Measurements from ENCODE around the gene LDLRAP1. TPM values are rescaled to one million over a fixed set of nuclear protein-coding genes. Genes with fewer than 3 reads are reported as not detected.

LDLRAP1 gene
- total RNA-seq, 1 donor from 2014 or later, result 6.3 TPM

DNA sequence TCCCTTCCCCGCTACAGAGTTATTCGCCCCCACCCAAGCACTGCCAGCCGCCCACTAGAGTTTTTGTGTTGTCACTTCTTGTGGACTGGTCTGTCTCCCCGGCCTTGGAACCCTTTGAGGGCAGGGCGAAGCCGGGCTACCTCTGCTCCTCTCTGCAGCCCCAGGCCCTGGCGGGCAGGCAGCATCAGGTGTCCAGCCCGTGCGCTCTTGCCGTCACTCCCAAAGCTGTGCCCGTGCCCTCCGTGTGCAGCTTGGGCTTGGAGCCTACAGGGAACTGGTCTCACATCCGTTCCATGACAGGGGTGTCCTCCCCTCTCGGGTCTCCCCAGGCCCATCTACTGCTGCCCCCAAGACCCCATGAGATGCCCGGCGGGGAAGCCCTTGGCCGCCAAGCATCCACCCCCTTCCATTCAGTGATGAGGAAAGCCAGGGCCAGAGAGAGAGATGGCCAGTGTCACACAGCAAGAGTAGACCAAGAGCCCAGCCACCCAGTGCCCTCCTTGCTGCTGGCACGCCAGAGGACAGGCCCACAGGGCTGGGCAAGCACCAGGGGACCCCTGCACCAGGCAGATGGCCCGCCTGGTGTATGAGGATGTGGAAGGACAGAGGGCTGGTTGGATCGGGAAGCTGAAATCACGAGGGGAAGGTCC, 15.3 kb upstream of the LDLRAP1 start:
- intact Hi-C loops (cut with micrococcal nuclease), result loop anchor here (10.0 kb wide), 1 partner anchor 287 kb away; the partner anchor contains the start of gene MTFR1L
- no peak for DNase-seq (ENCODE audit: low spot score)
- Mint-ChIP-seq H3K27ac (no peak overlapping the region), H3K9me3 (peaks cover 6% of the 10 kb centered on the region), H3K27me3 (ENCODE audit: low read depth) (peaks cover 7% of the 10 kb centered on the region), H3K36me3 (ENCODE audit: low read depth) (no peaks in the 10 kb centered on the region), H3K4me3 (ENCODE audit: low read depth) (no peak overlapping the region), H3K4me1 (ENCODE audit: low read depth) (no peaks in the 10 kb centered on the region)

DNA sequence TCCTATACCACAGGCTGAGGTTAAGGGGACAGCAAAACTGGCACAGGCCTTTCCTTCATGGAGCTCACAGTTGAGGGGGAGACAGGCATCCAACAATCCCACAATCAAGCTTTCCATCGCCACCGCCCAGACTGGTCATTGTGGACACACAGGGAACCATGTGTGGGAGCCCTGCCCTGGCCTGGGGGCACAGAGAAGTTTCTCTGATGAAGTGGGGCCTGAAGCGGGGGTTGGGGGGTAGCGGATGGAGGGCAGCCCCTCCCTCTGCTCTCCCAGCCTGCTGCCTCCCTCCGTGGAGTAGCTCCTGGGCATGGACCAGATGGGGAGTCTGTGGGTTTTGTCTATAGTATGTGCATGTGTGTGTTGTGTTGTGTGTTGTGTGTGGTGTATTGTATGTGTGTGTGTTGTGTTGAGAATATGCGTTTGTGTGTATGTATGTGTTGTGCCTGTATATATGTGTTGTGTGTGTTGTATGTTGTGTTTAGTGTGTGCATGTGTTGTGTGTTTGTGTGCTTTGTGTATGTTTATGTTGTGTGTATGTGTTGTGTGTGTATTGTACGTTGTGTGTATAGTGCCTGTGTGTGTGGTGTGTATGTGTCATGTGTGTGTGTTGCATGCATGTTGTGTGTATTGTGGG, 14.4 kb upstream of the LDLRAP1 start:
- no peak for DNase-seq (ENCODE audit: low spot score)
- peaks cover 7% of the 10 kb centered on the region for H3K27me3 Mint-ChIP-seq (ENCODE audit: low read depth)
- H3K4me1 Mint-ChIP-seq (ENCODE audit: low read depth), result no peaks in the 10 kb centered on the region
- peaks cover 6% of the 10 kb centered on the region for H3K9me3 Mint-ChIP-seq
- H3K27ac Mint-ChIP-seq, result no peak overlapping the region
- intact Hi-C loops (cut with micrococcal nuclease), result loop anchor here (10.0 kb wide), 1 partner anchor 286 kb away; the partner anchor contains the start of gene MTFR1L
- H3K36me3 Mint-ChIP-seq (ENCODE audit: low read depth), result no peaks in the 10 kb centered on the region
- H3K4me3 Mint-ChIP-seq (ENCODE audit: low read depth), result no peak overlapping the region

DNA sequence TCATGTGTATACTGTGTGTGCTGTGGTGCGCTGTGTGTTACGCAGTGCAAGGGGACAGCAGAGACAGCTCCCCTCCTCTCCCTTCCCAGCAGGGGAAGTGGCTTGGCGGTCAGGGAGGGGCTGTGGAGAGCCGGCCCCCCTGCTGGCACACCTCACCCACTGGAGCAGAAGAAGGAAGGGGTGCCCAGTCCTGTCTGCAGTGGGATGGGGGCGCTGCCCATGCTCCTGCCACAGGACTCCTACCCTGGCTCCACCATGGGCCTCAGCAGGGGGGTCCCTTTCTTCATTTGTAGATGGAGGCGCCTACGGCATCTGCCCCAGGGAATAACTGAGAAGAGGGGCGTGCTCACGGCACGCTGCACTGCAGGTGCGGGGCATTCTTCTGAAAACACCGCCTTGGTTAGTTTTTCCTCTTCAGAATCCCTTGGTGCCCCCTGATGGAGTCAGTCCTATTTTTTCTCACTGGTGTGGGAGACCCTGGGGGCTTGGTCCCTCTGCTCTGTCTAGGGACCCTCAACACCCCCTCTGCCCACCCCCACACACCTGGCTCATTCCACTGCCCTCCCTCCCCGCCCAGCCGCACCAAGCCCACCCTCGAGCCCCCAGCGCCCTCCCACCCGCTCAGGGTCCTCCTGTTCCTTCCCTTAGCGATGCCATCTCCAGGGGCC, 13.8 kb upstream of the LDLRAP1 start:
- no peaks in the 10 kb centered on the region for H3K36me3 Mint-ChIP-seq (ENCODE audit: low read depth)
- intact Hi-C loops (cut with micrococcal nuclease), result loop anchor here (10.0 kb wide), 1 partner anchor 285 kb away; the partner anchor contains the start of gene MTFR1L
- H3K4me3 Mint-ChIP-seq (ENCODE audit: low read depth), result no peak overlapping the region
- H3K9me3 Mint-ChIP-seq, result peaks cover 6% of the 10 kb centered on the region
- H3K27me3 Mint-ChIP-seq (ENCODE audit: low read depth), result peaks cover 7% of the 10 kb centered on the region
- no peak for DNase-seq (ENCODE audit: low spot score)
- H3K4me1 Mint-ChIP-seq (ENCODE audit: low read depth), result no peaks in the 10 kb centered on the region
- no peak overlapping the region for H3K27ac Mint-ChIP-seq

DNA sequence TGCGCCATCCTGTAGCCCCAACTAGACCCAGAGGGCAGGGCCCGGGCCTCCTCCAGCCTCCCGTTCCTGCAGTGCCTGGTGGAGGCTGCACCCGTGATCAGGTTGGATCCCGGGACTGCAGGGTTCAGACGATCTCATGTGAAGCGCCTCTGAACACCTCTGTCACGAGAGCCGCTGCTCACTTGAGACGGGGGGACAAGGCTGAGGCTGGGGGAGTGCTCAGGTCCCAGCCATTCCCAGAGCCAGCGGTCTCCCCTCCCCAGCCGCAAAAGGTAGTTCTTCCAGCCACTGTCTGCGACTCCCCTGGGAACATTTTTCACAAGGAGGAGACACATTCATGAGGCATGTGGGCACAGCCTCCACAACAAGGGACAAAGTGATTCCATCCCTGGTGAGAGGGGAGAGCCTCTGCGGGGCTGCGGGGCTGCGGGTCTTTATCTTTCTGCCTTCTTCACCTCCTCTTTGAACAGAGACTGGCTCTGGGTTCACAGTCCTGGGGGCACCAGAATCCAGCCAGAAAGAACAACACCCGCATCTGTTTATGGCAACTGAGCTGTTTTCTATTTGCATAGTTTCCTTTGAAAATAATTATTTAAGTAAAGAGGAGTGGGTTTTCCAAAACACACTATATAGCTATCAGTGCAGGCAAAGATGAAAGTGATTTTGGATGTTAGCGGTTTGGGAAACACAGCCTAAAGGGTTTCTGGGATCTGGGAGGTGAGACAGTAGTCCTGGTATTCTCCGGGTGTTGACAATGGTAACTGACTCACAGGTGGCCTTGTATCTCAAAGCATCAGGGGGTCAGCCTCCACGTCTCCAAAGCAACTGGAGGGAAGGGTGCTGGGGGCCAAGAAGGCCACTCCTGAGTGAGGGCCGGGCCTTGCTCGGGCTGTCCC, 13.0 kb upstream of the LDLRAP1 start:
- DNase-seq (ENCODE audit: low spot score), result no peak
- no peaks in the 10 kb centered on the region for H3K4me1 Mint-ChIP-seq (ENCODE audit: low read depth)
- H3K9me3 Mint-ChIP-seq, result peaks cover 2% of the 10 kb centered on the region
- peaks cover 5% of the 10 kb centered on the region for H3K27me3 Mint-ChIP-seq (ENCODE audit: low read depth)
- H3K4me3 Mint-ChIP-seq (ENCODE audit: low read depth), result no peak overlapping the region
- H3K36me3 Mint-ChIP-seq (ENCODE audit: low read depth), result no peaks in the 10 kb centered on the region
- no peak overlapping the region for H3K27ac Mint-ChIP-seq
- intact Hi-C loops (cut with micrococcal nuclease), result no loop called here

DNA sequence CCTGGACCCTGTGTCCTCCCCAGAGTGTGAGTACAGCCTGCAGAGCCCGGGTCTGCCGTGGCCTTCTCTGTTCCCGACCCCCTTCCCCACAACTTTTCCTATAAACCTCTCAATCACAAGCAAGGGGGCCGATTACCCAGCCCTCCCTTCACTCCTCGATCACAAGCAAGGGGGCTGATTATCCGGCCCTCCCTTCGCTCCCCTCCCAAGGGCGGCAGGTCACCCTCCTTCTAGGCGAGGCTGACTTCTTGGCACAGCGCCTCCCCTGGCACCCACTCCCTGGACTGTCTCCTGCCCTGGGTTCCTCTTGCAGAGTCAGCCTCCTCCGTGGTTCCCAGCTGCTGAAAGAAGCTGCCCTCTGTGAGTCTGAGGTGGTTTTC, 12.3 kb upstream of the LDLRAP1 start:
- H3K36me3 Mint-ChIP-seq (ENCODE audit: low read depth), result no peaks in the 10 kb centered on the region
- no peak for DNase-seq (ENCODE audit: low spot score)
- no peaks in the 10 kb centered on the region for H3K4me1 Mint-ChIP-seq (ENCODE audit: low read depth)
- intact Hi-C loops (cut with micrococcal nuclease), result no loop called here
- H3K9me3 Mint-ChIP-seq, result no peaks in the 10 kb centered on the region
- H3K4me3 Mint-ChIP-seq (ENCODE audit: low read depth), result no peak overlapping the region
- H3K27me3 Mint-ChIP-seq (ENCODE audit: low read depth), result peaks cover 10% of the 10 kb centered on the region
- H3K27ac Mint-ChIP-seq, result no peak overlapping the region

DNA sequence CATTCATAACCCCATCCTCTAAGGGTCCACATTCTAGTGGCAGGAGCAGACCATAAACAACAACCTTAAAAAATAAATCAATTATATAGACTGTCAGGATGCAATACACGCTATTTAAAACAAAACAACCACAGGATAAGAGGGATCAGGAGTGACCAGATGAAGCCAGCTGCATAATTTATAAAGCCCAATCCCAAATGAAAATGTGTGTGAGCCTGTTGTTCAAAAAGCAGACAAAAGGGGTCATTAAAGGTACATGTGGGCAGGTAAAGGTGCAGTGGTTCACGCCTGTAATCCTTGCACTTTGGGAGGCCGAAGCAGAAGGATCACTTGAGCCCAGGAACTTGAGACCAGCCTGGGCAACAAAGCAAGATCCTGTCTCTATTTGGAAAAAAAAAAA, 10.4 kb upstream of the LDLRAP1 start:
- Mint-ChIP-seq H3K9me3 (no peaks in the 10 kb centered on the region), H3K4me3 (ENCODE audit: low read depth) (no peak overlapping the region), H3K4me1 (ENCODE audit: low read depth) (no peaks in the 10 kb centered on the region), H3K36me3 (ENCODE audit: low read depth) (no peaks in the 10 kb centered on the region), H3K27ac (no peak overlapping the region), H3K27me3 (ENCODE audit: low read depth) (peaks cover 16% of the 10 kb centered on the region)
- intact Hi-C loops (cut with micrococcal nuclease), result no loop called here
- DNase-seq (ENCODE audit: low spot score), result no peak

DNA sequence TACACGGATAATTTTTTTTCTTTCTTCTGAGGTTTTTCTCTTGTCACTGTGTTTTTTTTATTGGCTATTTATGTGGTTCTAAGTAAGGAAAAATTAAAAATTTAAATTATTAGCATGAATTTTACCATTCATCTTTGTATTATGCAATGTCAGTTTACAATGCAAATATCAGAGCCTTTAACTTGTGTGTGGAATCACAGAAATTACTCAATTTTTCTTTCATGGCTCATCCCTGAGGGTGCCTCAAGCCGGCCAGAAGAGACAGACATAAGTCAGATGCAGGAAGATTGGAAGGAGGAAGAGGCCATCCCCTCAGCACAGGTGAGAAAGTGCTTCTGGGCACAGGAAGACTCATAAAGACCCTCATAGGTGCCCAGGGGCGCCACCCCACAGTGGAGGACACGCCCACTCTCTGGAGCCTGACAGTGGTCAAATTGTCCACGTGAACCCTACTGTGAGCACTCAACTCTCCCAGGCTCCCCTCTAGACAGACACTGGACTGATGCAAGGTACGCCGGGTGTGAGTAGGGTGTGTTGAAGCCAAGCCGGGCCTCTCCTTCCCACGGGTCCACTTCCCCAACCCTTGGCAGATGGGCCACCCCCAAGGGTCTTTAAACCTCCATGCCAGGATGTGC, 9.5 kb upstream of the LDLRAP1 start:
- H3K4me1 Mint-ChIP-seq (ENCODE audit: low read depth), result no peaks in the 10 kb centered on the region
- DNase-seq (ENCODE audit: low spot score), result no peak
- peaks cover 16% of the 10 kb centered on the region for H3K27me3 Mint-ChIP-seq (ENCODE audit: low read depth)
- H3K9me3 Mint-ChIP-seq, result no peaks in the 10 kb centered on the region
- no peak overlapping the region for H3K4me3 Mint-ChIP-seq (ENCODE audit: low read depth)
- H3K36me3 Mint-ChIP-seq (ENCODE audit: low read depth), result no peaks in the 10 kb centered on the region
- intact Hi-C loops (cut with micrococcal nuclease), result no loop called here
- H3K27ac Mint-ChIP-seq, result no peak overlapping the region

DNA sequence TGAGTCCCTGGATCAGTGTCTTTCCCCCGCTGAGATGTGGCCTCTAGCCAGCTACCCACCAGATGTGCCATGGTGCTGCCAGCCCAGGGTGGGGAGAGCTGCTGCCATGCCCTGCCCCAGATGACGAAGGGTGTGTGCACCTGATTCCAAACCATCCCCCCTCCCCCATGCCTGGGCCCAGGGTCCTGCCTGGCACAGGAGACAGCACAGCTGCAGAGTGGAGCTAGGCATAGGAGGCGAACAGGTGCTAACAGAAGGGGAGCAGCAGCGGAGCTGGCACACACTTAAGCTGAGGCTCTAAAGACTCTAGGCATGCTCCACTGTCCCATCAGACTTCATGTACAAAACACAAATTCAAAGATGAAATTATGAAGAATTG, 9.0 kb upstream of the LDLRAP1 start:
- intact Hi-C loops (cut with micrococcal nuclease), result no loop called here
- Mint-ChIP-seq H3K27ac (no peak overlapping the region), H3K36me3 (ENCODE audit: low read depth) (no peaks in the 10 kb centered on the region), H3K27me3 (ENCODE audit: low read depth) (peaks cover 16% of the 10 kb centered on the region), H3K9me3 (no peaks in the 10 kb centered on the region), H3K4me1 (ENCODE audit: low read depth) (no peaks in the 10 kb centered on the region), H3K4me3 (ENCODE audit: low read depth) (no peak overlapping the region)
- no peak for DNase-seq (ENCODE audit: low spot score)

DNA sequence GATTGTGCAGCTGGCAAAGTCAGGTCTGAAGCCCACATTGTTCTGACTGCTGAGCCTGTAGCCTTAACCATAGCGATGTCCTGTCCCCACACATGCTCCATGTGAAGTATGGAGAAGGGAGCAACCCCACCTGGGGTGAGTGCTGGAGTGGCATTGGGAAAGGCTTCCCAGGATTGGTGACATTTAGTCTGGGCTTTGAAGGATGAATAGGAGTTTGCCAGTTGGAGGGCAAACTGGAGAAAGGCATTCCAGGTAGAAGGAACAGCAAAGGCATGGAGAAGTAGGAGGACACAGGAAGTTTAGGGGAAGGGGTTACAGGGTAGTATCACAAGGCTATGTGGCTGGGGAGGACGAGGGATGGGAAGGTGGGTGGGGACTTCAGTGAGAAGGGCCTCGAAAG, 7.3 kb upstream of the LDLRAP1 start:
- no peaks in the 10 kb centered on the region for H3K36me3 Mint-ChIP-seq (ENCODE audit: low read depth)
- H3K4me1 Mint-ChIP-seq (ENCODE audit: low read depth), result no peaks in the 10 kb centered on the region
- peaks cover 17% of the 10 kb centered on the region for H3K27me3 Mint-ChIP-seq (ENCODE audit: low read depth)
- intact Hi-C loops (cut with micrococcal nuclease), result no loop called here
- no peak overlapping the region for H3K4me3 Mint-ChIP-seq (ENCODE audit: low read depth)
- no peak for DNase-seq (ENCODE audit: low spot score)
- H3K9me3 Mint-ChIP-seq, result no peaks in the 10 kb centered on the region
- no peak overlapping the region for H3K27ac Mint-ChIP-seq

DNA sequence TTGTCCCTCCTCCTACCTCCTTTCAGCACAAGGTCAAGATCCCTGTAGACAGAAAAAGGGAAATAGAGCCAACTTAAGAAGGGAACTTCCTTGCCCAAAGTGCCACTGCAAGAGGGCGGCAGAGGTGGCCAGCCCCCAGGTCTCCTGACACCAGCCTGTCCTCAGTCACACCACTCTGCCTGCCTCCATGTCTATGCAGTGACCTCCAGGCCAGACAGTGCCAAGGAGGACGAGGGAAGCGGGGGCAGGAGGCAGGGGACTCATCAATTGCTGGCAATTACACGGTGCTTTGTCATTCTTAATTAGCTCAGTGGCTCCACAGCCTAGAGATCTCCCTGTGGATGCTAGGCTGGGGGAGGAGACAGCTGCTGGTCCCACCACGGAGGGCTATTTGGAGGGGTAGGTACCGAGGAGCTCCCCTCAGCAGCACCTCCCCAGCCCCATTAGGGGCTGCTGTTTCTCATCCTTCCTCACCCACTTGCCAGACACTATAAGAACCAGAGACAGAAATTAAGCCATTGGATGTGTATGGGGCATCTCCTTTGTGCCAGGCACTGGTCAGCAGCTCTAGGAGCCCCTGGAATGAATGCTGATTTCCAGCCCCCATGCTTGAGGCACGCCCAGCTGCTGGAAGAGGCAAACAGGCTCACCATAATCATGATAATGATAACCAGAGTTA, 6.1 kb upstream of the LDLRAP1 start:
- intact Hi-C loops (cut with micrococcal nuclease), result no loop called here
- Mint-ChIP-seq H3K9me3 (no peaks in the 10 kb centered on the region), H3K27me3 (ENCODE audit: low read depth) (peaks cover 23% of the 10 kb centered on the region), H3K4me1 (ENCODE audit: low read depth) (no peaks in the 10 kb centered on the region), H3K36me3 (ENCODE audit: low read depth) (no peaks in the 10 kb centered on the region), H3K4me3 (ENCODE audit: low read depth) (no peak overlapping the region), H3K27ac (no peak overlapping the region)
- no peak for DNase-seq (ENCODE audit: low spot score)

DNA sequence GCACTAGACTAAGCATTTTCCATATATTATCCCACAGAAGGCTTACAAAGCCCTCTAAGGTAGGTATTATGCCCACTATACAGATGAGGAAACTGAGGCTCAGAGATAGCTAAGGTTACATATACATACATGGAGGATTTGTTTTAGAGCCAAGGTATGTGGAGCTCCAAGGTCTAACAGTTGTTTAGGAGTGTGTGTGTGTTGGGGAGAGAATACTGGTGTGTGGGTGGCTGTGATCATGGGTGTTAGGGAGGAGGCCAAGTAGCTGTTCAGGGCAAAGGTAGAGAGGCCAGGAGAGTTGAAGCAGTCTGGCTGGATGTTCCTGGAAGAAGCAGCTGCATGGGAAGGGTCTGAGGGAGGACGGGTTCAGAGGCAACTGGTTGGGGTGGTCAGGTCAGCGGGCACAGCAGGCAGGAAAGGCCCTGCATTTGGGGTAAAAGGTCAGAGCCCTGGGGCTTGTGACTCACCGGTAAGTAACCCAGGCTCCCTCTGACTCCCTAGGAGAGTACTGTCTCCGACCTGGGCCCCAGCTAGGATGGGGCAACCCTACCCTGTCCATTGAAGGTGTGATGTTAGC, 5.1 kb upstream of the LDLRAP1 start:
- Mint-ChIP-seq H3K4me1 (ENCODE audit: low read depth) (no peaks in the 10 kb centered on the region), H3K27me3 (ENCODE audit: low read depth) (peaks cover 21% of the 10 kb centered on the region), H3K9me3 (no peaks in the 10 kb centered on the region), H3K36me3 (ENCODE audit: low read depth) (no peaks in the 10 kb centered on the region), H3K27ac (no peak overlapping the region), H3K4me3 (ENCODE audit: low read depth) (no peak overlapping the region)
- no peak for DNase-seq (ENCODE audit: low spot score)
- intact Hi-C loops (cut with micrococcal nuclease), result no loop called here
